SK-N-SH treated with all-trans-retinoic acid at 6 μM for 48 hours (cell line): Measurements from ENCODE around the gene EEA1.

Experiments
- ATAC-seq: fragments of 200-7000 bp; cut with Tn5 transposase; 3 replicates; pipeline ENCODE4 v1.9.1; 2020; ENCODE audit warnings: mild to moderate bottlenecking, moderate library complexity
- ARNTL ChIP-seq: fragments of 450-650 bp; formaldehyde crosslinking; IDR thresholded peaks from 2 replicates; pipeline ENCODE4 v1.5.0; 2020; ENCODE audit warnings: low read depth, mild to moderate bottlenecking, moderate library complexity, borderline replicate concordance
- CSDC2 ChIP-seq: fragments of 250-450 bp; sonication (Bioruptor Pico); IDR thresholded peaks from 2 replicates; pipeline ENCODE4 v1.5.0; 2020; ENCODE audit warnings: mild to moderate bottlenecking, moderate library complexity
- ESRRG ChIP-seq: fragments of 250-450 bp; sonication (Bioruptor Pico); IDR thresholded peaks from 2 replicates; pipeline ENCODE4 v1.6.1; 2021; ENCODE audit warnings: mild to moderate bottlenecking
- GLIS3 ChIP-seq: fragments of 250-450 bp; sonication (Bioruptor Pico); IDR thresholded peaks from 2 replicates; pipeline ENCODE4 v1.5.0; 2020; ENCODE audit warnings: mild to moderate bottlenecking, moderate library complexity
- ISL1 ChIP-seq: fragments of 250-450 bp; sonication (Bioruptor Pico); IDR thresholded peaks from 2 replicates; pipeline ENCODE4 v2.1.2; 2022; ENCODE audit warnings: mild to moderate bottlenecking, moderate library complexity
- OSR1 ChIP-seq: fragments of 250-450 bp; sonication (Bioruptor Pico); IDR thresholded peaks from 2 replicates; pipeline ENCODE4 v1.8.0; 2022; ENCODE audit warnings: moderate library complexity, mild to moderate bottlenecking, inconsistent platforms
- PPARA ChIP-seq: fragments of 250-450 bp; sonication (Bioruptor Pico); IDR thresholded peaks from 2 replicates; pipeline ENCODE4 v1.5.0; 2020; ENCODE audit warnings: mild to moderate bottlenecking, borderline replicate concordance
- RARB ChIP-seq: fragments of 250-450 bp; sonication (Bioruptor Pico); IDR thresholded peaks from 2 replicates; pipeline ENCODE4 v1.8.0; 2021; ENCODE audit warnings: mild to moderate bottlenecking, moderate library complexity
- SNAI2 ChIP-seq: fragments of 250-450 bp; sonication (Bioruptor Pico); IDR thresholded peaks from 2 replicates; pipeline ENCODE4 v1.5.0; 2020; ENCODE audit warnings: mild to moderate bottlenecking, moderate library complexity
- TCF4 ChIP-seq: fragments of 250-450 bp; sonication (Bioruptor Pico); IDR thresholded peaks from 2 replicates; pipeline ENCODE4 v1.8.0; 2021; ENCODE audit warnings: mild to moderate bottlenecking, moderate library complexity, borderline replicate concordance
- TOX ChIP-seq: fragments of 250-450 bp; sonication (Bioruptor Pico); IDR thresholded peaks from 2 replicates; pipeline ENCODE4 v1.8.0; 2021; ENCODE audit warnings: mild to moderate bottlenecking, moderate library complexity, borderline replicate concordance
- ZC3H10 ChIP-seq: fragments of 250-450 bp; sonication (Bioruptor Pico); IDR thresholded peaks from 2 replicates; pipeline ENCODE4 v1.5.1; 2021; ENCODE audit warnings: mild to moderate bottlenecking, moderate library complexity
- ZFP3 ChIP-seq: fragments of 250-450 bp; sonication (Bioruptor Pico); IDR thresholded peaks from 2 replicates; pipeline ENCODE4 v1.5.0; 2020; ENCODE audit warnings: mild to moderate bottlenecking, moderate library complexity
- ZFP30 ChIP-seq: fragments of 450-650 bp; formaldehyde crosslinking; IDR thresholded peaks from 2 replicates; pipeline ENCODE4 v1.5.0; 2022; ENCODE audit warnings: mild to moderate bottlenecking, moderate library complexity
- ZNF565 ChIP-seq: fragments of 450-650 bp; formaldehyde crosslinking; conservative IDR thresholded peaks from 2 replicates; pipeline ENCODE4 v1.5.0; 2020; ENCODE audit warnings: low read depth, mild to moderate bottlenecking, moderate library complexity
- ZNF70 ChIP-seq: fragments of 450-650 bp; formaldehyde crosslinking; IDR thresholded peaks from 2 replicates; pipeline ENCODE4 v1.5.0; 2020; ENCODE audit warnings: mild to moderate bottlenecking, moderate library complexity
- ZNF8 ChIP-seq: fragments of 450-650 bp; formaldehyde crosslinking; IDR thresholded peaks from 2 replicates; pipeline ENCODE4 v1.5.0; 2020; ENCODE audit warnings: mild to moderate bottlenecking, moderate library complexity
- TF ChIP-seq, protein P1 (sequence below): fragments of 250-450 bp; sonication (Bioruptor Pico); IDR thresholded peaks from 2 replicates; pipeline ENCODE4 v1.5.0; 2020; ENCODE audit warnings: mild to moderate bottlenecking, moderate library complexity
- TF ChIP-seq, protein P2 (sequence below): fragments of 250-450 bp; sonication (Bioruptor Pico); IDR thresholded peaks from 2 replicates; pipeline ENCODE4 v1.8.0; 2020; ENCODE audit warnings: mild to moderate bottlenecking, moderate library complexity, borderline replicate concordance
- TF ChIP-seq, protein P3 (sequence below): fragments of 250-450 bp; sonication (Bioruptor Pico); IDR thresholded peaks from 2 replicates; pipeline ENCODE4 v1.8.0; 2021; ENCODE audit warnings: low read depth, mild to moderate bottlenecking, moderate library complexity, borderline replicate concordance
- TF ChIP-seq, protein P4 (sequence below): fragments of 250-450 bp; sonication (Bioruptor Pico); IDR thresholded peaks from 2 replicates; pipeline ENCODE4 v1.5.1; 2021; ENCODE audit warnings: mild to moderate bottlenecking, moderate library complexity

The EEA1 gene

DNA sequence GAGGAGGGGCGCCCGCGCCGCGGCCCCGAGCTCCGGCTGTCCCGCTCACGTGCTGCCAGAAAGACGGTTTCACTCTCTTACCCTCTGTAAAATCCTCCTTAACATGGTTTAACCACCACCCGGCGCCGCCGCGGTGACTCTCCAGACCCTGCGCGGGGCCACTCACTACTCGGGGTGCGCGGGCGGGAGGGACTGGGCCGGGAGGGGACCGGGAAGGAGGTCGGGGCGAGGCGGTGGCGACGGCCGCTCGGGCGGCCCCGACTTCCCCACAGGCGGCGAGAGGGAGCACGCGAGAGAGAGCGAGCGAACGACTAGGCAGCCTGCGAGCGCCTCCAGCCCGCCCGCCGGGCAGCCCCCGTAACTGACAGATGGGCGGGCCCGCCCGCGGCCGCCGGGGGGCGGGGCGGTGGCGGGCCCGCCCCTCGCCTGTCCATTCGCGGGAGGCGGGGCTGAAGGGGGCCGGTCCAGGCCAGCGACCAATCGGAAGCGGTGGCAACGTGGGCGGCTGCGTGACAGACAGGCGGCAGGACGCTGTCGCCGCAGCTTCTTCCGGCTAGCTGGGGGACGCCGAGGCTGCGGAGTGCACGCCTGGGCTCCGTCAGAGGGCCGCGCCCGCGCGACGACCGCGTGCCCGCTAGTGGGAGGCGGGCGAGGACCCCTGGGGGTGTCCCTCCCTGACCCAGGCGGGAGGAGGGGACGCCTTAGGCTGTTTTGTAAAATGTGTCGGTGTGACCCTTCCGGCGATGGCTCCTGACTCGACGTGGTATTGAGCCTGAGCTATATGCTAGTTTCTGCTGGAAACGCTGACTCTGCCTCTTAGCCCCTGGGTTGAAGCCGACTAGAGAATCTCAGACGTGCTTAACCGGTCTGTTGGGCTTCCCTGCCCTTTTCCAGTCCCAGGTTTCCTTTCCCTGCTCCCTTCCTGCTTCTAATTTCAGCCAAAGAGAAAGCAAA, at the start of gene EEA1:
Gene EEA1 (minus strand): TSS at position 334 of the 954 bp plus-strand sequence. CDS start 229 bp downstream, at position 105.
- ATAC-seq = peak; percentile 88
- TF ChIP-seq, protein P1, sequence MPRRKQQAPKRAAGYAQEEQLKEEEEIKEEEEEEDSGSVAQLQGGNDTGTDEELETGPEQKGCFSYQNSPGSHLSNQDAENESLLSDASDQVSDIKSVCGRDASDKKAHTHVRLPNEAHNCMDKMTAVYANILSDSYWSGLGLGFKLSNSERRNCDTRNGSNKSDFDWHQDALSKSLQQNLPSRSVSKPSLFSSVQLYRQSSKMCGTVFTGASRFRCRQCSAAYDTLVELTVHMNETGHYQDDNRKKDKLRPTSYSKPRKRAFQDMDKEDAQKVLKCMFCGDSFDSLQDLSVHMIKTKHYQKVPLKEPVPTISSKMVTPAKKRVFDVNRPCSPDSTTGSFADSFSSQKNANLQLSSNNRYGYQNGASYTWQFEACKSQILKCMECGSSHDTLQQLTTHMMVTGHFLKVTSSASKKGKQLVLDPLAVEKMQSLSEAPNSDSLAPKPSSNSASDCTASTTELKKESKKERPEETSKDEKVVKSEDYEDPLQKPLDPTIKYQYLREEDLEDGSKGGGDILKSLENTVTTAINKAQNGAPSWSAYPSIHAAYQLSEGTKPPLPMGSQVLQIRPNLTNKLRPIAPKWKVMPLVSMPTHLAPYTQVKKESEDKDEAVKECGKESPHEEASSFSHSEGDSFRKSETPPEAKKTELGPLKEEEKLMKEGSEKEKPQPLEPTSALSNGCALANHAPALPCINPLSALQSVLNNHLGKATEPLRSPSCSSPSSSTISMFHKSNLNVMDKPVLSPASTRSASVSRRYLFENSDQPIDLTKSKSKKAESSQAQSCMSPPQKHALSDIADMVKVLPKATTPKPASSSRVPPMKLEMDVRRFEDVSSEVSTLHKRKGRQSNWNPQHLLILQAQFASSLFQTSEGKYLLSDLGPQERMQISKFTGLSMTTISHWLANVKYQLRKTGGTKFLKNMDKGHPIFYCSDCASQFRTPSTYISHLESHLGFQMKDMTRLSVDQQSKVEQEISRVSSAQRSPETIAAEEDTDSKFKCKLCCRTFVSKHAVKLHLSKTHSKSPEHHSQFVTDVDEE (CRISPR knock-in tag) = peak; percentile 62; the same call in 1 of the 2 replicates
- no peak for TF ChIP-seq ARNTL
- TF ChIP-seq, protein P2, sequence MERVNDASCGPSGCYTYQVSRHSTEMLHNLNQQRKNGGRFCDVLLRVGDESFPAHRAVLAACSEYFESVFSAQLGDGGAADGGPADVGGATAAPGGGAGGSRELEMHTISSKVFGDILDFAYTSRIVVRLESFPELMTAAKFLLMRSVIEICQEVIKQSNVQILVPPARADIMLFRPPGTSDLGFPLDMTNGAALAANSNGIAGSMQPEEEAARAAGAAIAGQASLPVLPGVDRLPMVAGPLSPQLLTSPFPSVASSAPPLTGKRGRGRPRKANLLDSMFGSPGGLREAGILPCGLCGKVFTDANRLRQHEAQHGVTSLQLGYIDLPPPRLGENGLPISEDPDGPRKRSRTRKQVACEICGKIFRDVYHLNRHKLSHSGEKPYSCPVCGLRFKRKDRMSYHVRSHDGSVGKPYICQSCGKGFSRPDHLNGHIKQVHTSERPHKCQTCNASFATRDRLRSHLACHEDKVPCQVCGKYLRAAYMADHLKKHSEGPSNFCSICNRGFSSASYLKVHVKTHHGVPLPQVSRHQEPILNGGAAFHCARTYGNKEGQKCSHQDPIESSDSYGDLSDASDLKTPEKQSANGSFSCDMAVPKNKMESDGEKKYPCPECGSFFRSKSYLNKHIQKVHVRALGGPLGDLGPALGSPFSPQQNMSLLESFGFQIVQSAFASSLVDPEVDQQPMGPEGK = no peak
- 0 out of 2 replicates have a peak, but pooled peaks have one; percentile 61 for TF ChIP-seq ZFP3 (CRISPR knock-in tag)
- 0 out of 2 replicates have a peak, but pooled peaks have one; percentile 26 for TF ChIP-seq GLIS3 (CRISPR knock-in tag)
- TF ChIP-seq ZNF565 (CRISPR knock-in tag) = no peak
- 0 out of 2 replicates have a peak, but pooled peaks have one; percentile 10 for TF ChIP-seq ZFP30 (CRISPR knock-in tag)
- no peak for TF ChIP-seq TCF4
- peak; percentile 73; the same call in 1 of the 2 replicates for TF ChIP-seq CSDC2 (CRISPR knock-in tag)
- TF ChIP-seq SNAI2 (CRISPR knock-in tag) = peak; percentile 47; the same call in 1 of the 2 replicates
- TF ChIP-seq, all 23 proteins: peak for 6

DNA sequence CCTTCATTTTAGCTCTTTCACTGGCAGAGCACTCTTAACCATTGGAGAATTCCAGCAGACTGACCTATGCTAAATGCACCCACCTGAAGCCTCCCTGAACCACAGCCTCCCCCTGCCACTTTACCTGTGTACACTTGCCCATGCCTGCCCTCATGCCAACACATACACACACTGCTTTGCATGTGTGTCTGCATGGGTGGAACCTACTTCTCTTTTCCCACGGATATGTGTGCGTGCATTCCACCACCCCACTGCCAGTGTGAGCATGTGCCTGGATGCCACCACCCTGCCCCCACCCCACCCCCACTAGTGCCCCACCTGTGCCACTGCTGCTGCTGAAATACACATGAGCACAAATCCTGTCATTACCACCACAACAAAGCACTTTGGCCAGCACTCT, 49.5 kb upstream of the EEA1 start:
- TF ChIP-seq, protein P3, sequence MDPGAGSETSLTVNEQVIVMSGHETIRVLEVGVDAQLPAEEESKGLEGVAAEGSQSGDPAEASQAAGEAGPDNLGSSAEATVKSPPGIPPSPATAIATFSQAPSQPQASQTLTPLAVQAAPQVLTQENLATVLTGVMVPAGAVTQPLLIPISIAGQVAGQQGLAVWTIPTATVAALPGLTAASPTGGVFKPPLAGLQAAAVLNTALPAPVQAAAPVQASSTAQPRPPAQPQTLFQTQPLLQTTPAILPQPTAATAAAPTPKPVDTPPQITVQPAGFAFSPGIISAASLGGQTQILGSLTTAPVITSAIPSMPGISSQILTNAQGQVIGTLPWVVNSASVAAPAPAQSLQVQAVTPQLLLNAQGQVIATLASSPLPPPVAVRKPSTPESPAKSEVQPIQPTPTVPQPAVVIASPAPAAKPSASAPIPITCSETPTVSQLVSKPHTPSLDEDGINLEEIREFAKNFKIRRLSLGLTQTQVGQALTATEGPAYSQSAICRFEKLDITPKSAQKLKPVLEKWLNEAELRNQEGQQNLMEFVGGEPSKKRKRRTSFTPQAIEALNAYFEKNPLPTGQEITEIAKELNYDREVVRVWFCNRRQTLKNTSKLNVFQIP (CRISPR knock-in tag) = no peak
- TF ChIP-seq ARNTL (no peak), ISL1 (CRISPR knock-in tag) (no peak), ZFP3 (CRISPR knock-in tag) (no peak), GLIS3 (CRISPR knock-in tag) (no peak), OSR1 (no peak), RARB (CRISPR knock-in tag) (no peak), SNAI2 (CRISPR knock-in tag) (no peak), ZFP30 (CRISPR knock-in tag) (no peak), PPARA (no peak), ZNF8 (CRISPR knock-in tag) (no peak)
- TF ChIP-seq, protein P2 = no peak
- TF ChIP-seq, protein P4, sequence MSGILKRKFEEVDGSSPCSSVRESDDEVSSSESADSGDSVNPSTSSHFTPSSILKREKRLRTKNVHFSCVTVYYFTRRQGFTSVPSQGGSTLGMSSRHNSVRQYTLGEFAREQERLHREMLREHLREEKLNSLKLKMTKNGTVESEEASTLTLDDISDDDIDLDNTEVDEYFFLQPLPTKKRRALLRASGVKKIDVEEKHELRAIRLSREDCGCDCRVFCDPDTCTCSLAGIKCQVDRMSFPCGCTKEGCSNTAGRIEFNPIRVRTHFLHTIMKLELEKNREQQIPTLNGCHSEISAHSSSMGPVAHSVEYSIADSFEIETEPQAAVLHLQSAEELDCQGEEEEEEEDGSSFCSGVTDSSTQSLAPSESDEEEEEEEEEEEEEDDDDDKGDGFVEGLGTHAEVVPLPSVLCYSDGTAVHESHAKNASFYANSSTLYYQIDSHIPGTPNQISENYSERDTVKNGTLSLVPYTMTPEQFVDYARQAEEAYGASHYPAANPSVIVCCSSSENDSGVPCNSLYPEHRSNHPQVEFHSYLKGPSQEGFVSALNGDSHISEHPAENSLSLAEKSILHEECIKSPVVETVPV (CRISPR knock-in tag) = no peak
- no peak for ATAC-seq

DNA sequence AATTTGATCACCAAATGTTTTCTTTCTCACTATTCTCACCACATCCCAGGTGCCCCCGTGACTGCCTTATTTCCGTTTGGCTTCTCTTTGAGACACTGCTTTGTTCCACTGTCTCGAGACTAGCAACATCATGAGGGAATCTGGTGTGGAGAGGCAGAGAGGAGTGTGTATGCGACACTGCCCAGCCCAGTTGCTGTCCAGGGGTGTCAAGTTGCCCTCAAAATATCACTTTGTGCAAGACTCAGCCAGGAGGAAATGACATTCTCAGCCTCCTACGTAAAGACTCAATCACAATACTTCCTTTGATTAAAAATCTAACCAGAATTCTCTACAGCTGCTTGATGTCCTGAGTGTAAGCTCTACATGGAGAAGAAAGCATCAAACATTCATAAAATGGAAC, 48.2 kb upstream of the EEA1 start:
- no peak for ATAC-seq
- TF ChIP-seq, protein P3 (CRISPR knock-in tag) = no peak
- TF ChIP-seq OSR1 (no peak), RARB (CRISPR knock-in tag) (no peak), ESRRG (CRISPR knock-in tag) (no peak), ZNF565 (CRISPR knock-in tag) (no peak), ARNTL (no peak), SNAI2 (CRISPR knock-in tag) (no peak), ZFP30 (CRISPR knock-in tag) (no peak), TOX (CRISPR knock-in tag) (no peak), ZC3H10 (CRISPR knock-in tag) (no peak), GLIS3 (CRISPR knock-in tag) (no peak), ZNF70 (no peak), TCF4 (no peak), CSDC2 (CRISPR knock-in tag) (no peak)
- TF ChIP-seq, protein P4 (CRISPR knock-in tag) = no peak
